ENCODE results near the gene GSTCD.
"Not testable (repeated sequence)": the region's sequence is repeated elsewhere in the genome, so short reads cannot be mapped to it uniquely, and the experiment has no call there.

Gene GSTCD

DNA sequence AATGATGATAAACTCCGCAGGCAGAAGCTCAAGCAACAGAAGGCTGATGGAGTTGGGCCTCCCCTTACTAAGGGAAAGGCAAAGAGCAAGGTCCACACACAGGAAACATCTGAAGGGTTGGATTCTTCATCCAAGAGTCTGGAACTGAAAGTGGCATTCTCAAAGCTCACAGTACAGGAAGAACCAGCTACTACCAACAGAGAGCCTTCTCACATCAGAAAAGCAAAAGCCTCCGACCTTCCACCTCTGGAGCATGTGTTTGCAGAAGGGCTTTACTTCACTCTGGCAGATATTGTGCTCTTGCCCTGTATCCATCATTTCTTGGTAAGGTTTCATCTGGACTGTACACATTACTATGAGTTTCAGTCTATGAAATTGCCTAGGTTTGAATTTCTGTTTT, 10.6 kb downstream of the GSTCD start:
- DNase-seq, result no peak

DNA sequence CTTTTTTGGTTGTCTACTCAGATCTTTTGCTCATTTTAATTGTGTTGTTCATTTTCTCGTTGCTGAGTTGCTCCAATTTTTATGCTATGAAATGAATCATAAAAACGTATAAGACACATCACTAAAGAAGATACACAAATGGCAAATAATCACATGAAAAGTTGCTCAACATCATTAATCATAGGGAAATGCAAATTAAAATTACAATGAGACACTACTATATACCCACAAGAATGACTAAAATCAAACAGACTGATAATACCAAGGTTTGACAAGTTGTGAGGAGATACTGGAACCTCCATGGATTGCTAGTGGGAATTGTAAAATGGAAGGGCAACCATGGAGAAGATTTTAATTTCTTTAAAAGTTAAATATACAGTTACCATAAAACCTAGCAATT, 17.0 kb downstream of the GSTCD start:
- DNase-seq, result no peak

GRCh38 chr4:105729895-105730294, 21.3 kb downstream of the GSTCD start:
- not testable (repeated sequence) for DNase-seq

DNA sequence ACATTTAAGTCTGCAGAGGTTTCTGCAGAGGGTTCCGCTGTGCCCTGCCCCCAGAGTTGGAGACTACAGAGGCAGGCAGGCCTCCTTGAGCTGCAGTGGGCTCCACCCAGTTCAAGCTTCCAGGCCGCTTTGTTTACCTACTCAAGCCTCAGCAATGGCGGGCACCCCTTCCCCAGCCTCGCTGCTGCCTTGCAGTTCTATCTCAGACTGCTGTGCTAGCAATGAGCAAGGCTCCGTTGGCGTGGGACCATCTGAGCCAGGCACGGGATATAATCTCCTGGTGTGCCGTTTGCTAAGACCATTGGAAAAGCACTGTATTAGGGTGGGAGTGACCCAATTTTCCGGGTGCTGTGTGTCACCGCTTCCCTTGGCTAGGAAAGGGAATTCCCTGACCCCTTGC, 26.6 kb downstream of the GSTCD start:
- DNase-seq, result not testable (repeated sequence)

GRCh38 chr4:105741548-105741947, 33.0 kb downstream of the GSTCD start:
- no peak for DNase-seq

DNA sequence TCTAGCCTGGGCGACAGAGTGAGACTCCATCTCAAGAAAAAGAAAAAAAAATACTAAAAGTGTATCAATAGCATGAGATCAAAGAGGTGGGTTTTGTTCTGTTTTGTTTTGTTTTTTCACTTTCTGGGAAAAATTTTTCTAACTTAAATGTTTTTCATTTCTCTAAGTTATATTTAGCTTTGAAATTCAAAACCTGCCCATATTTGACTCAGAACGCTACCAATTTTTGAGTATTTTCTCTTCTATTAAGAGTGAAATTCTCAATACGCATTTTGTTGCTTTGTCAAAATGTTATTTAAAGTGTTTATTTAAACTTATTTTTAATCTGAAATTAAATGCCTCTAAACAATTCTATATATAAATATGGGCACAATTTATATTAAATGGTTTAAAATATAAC, 39.6 kb downstream of the GSTCD start:
- DNase-seq, result no peak

- DNase-seq, result no peak
Measured at GRCh38 chr4:105751718-105752299, 43.2 kb downstream of the GSTCD start.

DNA sequence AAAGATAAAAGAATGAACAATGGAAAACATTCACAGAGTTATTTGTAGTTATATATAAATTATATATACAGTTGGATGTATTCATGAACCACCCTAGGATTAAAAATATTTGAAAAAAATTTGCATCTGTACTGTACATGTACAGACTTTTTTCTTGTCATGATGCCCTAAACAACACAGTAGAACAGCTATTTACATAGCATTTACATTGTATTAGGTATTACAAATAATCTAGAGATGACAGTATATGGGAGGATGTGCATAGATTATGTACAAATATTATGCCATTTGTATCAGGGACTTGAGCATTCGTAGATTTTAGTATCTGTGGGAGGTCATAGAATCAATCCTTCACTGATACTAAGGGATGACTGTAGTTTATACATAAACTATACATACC, 44.8 kb downstream of the GSTCD start:
- DNase-seq, result no peak

DNA sequence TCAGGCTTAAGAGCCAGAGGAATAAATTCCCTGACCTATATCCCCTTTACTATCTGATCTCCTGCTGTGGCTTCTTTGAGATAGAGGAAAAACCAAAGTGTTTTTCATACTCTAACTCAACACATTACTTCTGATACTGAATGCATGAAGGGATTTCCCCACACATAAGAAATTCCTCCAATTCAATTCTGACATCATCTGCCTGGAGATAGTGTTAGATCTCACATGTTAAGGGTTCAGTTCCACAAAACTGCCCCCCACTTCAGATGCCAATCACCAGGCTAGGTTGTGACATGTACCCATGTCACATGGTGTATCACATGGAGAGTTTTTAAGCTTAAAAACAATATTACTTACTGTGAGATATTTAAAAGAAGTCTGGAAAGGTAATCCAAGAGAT, 46.8 kb downstream of the GSTCD start:
- DNase-seq, result no peak

GRCh38 chr4:105758958-105759357, 50.4 kb downstream of the GSTCD start:
- DNase-seq, result no peak

DNA sequence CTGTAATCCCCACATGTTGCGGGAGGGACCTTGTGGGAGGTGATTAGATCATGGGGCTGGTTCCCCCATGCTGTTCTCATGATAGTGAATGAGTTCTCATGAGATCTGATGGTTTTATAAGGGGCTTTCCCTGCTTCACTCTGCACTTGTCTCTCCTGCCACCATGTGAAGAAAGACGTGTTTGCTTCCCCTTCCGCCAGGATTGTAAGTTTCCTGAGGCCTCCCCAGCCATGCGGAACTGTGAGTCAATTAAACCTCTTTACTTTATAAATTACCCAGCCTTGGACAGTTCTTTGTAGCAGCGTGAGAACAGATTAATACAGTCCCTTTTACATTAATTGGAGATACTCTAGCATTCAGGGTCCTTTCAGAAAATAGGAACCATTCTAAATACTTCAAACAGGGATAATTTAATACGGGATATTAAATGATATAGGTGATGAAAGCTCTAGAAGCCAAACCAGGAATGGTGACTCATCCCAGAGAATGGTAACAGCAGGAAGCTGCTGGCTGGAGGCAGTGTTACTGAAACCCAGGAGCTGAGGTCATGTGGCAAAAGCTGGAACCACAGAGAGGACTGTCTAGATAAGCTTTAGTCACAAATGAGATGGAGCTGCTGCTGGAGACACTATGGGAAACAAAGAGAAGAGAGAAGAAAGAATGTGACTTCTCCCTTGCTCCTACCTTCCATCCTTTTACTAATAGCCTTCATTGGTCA, 57.3 kb downstream of the GSTCD start:
- DNase-seq, result no peak

- DNase-seq, result no peak
Measured at GRCh38 chr4:105767579-105767978, 59.0 kb downstream of the GSTCD start.

DNA sequence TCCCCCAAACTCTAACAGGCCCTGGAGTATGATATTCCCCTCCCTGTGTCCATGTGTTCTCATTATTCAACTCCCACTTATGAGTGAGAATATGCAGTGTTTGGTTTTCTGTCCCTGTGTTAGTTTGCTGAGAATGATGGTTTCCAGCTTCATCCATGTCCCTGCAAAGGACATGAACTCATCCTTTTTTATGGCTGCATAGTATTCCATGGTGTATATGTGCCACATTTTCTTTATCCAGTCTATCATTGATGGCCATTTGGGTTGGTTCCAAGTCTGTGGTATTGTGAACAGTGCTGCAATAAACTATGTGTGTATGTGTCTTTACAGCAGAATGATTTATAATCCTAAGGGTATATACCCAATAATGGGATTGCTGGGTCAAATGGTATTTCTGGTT, 61.9 kb downstream of the GSTCD start:
- not testable (repeated sequence) for DNase-seq

- not testable (repeated sequence) for DNase-seq
Measured at GRCh38 chr4:105772065-105772464, 63.5 kb downstream of the GSTCD start.

- DNase-seq, result not testable (repeated sequence)
Measured at GRCh38 chr4:105775760-105776415, 67.3 kb downstream of the GSTCD start.

- DNase-seq, result no peak
Measured at GRCh38 chr4:105780176-105780575, 71.6 kb downstream of the GSTCD start.

DNA sequence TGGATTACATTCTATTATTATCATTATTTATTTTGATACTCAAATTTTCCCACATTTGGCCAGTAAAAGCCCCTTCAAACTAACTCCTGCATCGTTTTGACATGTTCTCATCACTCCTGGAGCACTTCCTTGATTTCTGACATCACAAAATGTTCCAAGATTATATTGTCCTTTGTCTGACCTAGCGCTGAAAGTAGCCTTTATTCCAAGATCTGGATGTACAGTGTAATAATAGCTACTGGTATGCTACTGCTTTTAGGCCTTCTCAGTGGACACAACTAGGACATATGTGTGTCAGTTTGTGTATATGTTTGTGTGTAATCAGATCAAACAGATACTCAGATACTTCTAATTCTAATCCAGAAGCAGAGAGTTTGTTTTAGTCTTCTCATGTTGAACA, 76.2 kb downstream of the GSTCD start:
- no peak for DNase-seq

- DNase-seq, result no peak
Measured at GRCh38 chr4:105785792-105786191, 77.2 kb downstream of the GSTCD start.

GRCh38 chr4:105786748-105787147, 78.2 kb downstream of the GSTCD start:
- DNase-seq, result no peak

GRCh38 chr4:105797225-105797624, 88.6 kb downstream of the GSTCD start:
- no peak for DNase-seq

DNA sequence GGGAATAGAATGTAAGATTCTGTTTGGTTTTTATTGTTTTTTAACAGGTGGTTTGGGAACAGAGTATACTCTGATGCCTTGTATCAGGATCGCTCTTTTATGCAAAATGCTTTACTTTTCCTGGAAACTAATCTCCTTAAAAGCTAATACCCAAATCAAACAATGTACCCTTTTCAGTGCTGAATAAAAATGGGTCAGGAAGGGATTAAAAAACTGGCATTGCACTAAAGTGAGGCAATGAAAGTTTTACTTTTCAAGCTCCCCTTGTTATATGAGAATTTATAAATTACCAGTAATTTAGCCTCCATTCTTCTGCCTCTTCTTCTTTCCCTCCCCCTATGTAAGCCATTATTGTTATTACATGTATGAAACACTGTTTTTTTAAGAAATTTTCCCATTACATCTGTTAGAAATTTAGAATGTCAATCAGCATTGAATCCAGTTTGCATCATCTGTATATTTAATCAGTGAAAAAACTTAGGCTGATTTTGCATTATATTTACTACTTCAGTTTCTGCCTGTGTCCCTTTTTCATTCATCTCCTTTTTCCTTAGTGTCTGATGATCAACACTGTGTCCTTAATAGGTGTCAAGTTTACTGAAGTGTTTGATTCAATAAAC, 97.0 kb downstream of the GSTCD start:
- no peak for DNase-seq

- no peak for DNase-seq
Measured at GRCh38 chr4:105807496-105807895, 98.9 kb downstream of the GSTCD start.

- no peak for DNase-seq
Measured at GRCh38 chr4:105808030-105808749, 99.6 kb downstream of the GSTCD start.

GRCh38 chr4:105808750-105809041, 100.1 kb downstream of the GSTCD start:
- no peak for DNase-seq

All from NCI-H1105 (cell line).